HG02852 (cell line): ENCODE measurements around the gene SLC35F3.
"Not testable (repeated sequence)": the region's sequence is repeated elsewhere in the genome, so short reads cannot be mapped to it uniquely, and the experiment has no call there.

Experiments
- ATAC-seq: cut with Tn5 transposase; IDR thresholded peaks from one replicate; pipeline ENCODE4 v1.9.1; 2021; ENCODE audit warnings: mild to moderate bottlenecking, moderate library complexity; ENCODE audit not compliant: unreplicated experiment

SLC35F3 gene

DNA sequence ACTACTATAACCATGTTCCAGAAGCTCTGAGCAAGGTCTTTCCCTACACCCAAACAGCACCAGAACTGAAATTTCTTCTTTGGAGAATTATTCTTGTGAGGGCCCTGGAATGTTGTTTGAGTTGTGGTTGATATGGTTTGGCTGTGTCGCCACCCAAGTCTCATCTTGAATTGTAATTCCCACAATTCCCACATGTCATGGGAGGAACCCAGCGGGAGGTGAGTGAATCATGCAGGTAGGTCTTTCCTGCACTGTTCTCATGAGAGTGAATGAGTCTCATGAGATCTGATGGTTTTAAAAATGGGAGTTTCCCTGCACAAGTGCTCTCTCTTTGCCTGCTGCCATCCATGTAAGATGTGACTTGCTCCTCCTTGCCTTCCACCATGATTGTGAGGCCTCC, 272.4 kb downstream of the SLC35F3 start:
- ATAC-seq: not testable (repeated sequence)

DNA sequence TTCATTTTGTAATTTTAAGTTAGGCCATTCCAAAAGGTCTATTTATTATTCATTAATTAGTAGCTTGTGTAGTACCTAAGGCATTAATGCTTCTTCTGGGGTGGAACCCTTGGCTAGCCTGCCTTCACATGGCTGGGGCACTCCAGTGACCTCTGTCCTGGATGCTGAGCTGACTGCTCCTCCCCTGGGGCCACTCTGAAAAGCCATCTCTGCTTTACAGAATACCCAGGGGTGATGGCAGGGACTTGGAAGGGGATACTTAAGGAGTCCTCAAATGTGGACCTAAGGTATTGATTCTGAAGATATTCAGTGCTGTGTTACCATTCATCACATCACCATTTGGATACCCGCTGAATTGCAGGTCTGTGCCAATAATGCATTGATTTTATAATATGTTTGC, 281.0 kb downstream of the SLC35F3 start:
- ATAC-seq: no peak

DNA sequence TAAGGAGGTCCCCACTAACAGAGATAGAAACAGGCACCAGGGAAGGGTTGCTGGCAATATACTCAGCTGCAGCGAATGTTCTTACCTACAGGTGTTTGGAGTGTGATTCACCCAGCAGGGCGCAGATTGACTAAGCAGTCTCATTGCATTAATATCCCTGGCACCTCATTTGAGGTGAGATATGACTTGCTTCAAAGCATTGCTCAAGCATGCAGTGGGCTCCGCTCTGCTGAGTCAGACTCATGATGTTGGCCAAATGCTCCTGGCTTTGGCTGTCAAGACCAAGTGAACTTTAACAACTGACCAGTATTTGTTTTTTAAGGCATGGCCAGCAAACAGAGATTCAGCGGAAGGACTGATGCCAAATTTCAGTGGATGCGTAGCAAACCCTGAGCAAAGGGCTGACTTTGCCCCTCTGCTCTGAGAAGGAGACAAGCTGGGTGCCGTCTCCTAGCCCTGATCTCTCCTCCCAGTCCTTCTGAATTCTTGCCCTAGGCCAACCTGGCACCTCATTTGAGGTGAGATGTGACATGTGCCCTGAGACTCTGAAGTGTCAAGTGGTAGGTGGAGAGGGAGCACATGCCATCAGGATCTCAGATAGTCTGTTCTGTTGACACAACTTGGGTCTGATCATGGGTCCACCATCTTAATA, 281.7 kb downstream of the SLC35F3 start:
- no peak for ATAC-seq

DNA sequence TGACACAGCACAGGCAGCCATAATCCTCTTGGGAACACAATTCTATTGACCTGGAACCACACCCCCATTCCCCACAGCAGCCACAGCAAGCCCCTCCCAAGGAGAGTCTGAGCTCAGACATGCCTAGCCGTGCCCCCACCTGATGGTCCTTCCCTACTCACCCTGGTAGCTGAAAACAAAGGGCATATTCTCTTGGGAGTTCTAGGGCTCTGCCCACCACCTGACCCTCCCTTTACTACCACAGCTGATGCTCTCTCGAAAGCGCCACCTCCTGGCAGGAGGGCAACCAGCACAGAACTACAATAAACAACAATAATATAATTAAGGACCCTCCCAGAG, 283.9 kb downstream of the SLC35F3 start:
- no peak for ATAC-seq

DNA sequence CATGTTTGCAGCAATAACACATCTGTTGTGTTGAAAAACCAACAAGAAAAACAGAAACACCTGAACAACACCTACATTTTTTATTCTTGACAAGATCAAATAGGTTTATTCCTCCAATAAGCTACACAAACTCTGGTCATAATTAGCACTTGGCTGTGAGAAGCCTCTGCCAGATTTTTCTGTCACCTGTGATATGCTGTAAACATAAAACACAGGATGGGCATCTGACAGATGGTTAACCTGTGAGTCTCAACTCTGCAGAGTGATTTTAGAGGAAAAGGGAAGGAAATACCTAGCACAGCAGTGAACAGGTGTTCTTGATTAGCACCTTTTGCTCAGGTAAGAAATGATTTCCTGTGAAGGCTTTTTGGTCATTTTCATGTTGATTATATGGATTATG, 293.4 kb downstream of the SLC35F3 start:
- ATAC-seq: no peak

DNA sequence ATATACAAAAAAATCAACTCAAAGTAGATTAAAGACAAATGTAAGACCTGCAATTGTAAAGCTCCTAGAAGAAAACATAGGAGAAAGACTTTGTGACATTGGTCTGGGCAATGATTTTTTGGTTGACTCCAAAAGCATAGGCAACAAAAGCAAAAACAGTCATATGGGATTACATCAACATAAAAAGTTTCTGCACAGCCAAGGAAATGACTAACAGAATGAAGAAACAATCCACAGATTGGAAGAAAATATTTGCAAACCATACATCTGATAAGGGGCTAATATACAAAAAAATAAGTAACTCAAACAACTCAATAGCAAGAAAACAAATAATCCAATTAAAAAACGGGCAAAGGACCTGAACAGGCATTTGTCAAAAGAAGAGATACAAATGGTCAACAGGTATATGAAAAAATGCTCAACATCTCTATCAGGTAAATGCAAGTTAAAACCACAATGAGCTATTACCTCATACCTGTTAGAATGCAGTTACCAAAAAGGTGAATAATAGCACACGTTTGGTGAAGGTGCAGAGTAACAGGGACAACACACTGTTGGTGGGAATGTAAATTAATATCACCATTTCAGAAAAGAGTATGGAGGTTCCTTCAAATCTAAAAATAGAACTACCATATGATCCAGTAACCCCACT, 295.1 kb downstream of the SLC35F3 start:
- no peak for ATAC-seq

DNA sequence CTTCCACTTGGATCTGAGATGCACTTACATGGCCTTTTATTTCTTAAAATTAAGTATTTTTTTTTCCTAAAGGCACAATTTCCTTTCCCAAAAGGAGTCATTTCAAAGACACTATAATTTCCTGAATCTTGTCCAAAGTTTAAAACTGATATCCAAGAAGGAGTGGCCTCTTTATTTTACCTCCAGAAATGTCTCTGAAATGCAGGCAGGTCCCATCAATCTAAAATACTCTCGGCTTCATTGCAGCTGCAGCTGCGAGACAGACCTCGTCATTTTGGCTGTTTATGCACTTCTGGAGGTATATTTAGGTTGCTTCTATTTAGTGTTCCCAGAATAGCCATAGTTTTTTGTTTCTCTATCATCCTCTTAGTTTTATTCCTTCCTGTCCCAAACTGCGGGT, 296.1 kb downstream of the SLC35F3 start:
- no peak for ATAC-seq

DNA sequence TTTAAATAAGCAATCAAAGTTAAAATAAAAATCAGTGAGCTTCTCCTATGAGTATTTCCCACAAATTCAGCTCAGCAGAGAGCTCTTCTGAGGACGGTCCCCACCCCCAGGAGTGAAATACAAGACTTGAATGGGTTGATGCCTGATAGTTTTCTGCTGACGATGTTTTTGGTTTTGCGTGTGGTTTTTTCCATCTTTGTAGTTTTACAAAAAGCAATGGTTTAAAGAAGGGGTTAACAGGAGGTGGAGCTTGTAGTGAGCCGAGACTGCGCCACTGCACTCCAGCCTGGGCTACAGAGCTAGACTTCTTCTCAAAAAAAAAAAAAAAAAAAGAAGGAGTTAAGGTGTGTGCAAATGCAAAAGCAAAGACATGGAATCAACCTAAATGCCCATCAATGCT, 297.1 kb downstream of the SLC35F3 start:
- ATAC-seq: no peak

DNA sequence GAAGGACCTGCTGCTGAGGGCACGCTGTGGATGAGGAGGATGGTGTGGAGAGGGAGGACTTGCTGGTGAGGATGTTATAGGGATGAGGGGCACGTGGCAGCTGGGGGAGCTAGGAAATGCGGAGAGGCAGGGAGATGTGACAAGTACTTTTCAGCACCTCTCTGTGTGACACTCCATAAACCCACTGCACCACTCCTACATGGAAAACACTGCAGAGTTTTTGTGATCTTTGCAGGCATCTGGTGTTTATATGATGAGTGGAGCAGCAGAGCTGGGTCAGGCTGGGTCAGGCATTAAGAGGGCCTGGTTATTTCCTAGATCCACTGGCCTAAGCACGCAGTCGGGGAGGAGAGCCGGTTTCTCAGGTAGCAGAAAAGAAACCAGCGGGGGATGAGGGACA, 301.5 kb downstream of the SLC35F3 start:
- ATAC-seq: no peak

DNA sequence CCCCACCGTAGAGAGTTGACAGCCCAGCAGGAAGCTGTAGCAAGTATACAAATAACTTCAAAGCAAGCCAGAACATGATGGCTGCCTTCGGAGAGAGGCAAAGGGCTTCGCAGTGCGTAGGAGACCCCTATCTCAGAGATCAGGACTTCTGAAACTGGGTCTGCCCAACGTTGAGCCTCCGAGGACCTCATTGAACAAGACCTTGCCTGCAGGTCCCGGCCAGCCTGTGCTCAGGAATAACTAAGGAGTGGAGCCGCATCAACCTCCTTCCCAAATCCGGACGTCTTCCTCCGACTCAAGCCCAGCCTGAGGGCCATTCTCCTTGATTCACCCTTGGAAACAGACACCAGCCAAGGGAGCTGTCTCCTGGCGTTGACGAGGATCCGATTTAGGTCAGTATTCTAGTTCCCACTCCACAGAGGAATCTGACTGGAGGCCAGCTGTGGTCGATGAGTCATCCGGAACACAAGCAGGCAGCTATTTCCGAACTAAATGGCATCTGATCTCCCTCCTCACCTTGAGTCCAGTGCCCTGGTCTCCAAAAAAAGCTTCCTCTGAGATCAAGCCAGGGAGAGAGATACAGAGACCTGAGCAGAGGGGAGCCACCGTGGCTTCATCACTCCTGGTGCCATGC, 302.3 kb downstream of the SLC35F3 start:
- ATAC-seq: no peak

DNA sequence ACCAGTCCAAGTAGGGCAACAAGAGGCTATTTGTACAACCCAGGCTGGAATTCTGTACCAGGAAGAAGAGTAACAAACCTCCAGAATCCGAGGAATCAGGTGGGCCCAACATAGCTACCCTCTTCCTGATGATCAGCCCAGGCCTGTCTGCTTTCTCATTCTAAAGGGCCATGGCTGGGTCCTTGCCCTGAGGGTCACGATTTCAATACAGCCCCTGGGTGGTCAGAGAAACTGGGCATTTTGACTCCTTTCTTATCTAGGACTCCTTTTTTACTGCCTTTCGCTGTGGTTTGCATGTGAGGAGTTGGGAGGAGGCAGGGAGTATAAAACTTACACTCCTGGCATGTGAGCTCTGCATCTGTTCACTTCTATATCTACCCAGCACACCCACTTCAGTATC, 303.9 kb downstream of the SLC35F3 start:
- no peak for ATAC-seq

DNA sequence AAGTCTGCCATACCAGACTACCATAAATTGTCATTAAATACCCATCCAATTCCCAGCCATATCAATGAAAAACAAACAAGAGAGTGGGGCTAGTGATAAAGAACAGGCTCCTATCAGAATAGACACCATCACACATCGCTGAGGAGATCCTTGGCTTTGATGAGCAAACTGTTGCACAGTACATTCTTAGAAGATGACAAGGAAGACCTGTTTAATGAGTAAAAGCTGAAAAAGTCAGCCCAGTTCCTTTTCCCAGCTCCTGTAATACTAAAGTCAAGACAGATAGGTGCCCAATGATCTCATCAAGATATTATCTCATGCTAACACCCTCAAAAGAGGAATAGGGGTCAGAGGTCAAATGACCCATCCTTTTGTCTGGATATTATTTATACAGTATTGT, 304.3 kb downstream of the SLC35F3 start:
- no peak for ATAC-seq

DNA sequence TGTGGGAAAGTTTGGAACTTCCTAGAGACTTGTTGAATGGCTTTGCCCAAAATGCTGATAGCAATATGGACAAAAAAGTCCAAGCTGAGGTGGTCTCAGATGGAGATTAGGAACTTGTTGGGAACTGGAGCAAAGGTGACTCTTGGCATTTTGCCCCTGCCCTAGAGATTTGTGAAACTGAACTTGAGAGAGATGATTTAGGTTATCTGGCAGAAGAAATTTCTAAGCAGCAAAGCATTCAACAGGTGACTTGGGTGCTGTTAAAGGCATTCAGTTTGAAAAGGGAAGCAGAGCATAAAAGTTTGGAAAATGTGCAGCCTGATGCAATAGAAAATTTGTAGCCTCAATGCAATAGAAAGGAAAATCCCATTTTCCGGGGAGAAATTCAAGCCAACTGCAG, 306.0 kb downstream of the SLC35F3 start:
- not testable (repeated sequence) for ATAC-seq

DNA sequence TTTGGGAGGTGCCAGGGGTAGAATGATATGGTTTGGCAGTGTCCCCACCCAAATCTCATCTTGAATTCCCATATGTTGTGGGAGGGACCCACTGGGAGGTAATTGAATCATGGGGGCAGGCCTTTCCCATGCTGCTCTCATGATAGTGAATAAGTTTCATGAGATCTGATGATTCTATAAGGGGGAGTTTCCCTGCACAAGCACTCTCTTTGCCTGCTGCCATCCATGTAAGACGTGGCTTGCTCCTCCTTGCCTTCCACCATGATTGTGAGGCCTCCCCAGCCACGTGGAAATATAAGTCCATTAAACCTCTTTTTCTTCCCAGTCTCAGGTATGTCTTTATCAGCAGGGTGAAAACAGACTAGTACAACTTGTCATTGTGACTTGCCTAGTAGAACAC, 307.4 kb downstream of the SLC35F3 start:
- not testable (repeated sequence) for ATAC-seq

DNA sequence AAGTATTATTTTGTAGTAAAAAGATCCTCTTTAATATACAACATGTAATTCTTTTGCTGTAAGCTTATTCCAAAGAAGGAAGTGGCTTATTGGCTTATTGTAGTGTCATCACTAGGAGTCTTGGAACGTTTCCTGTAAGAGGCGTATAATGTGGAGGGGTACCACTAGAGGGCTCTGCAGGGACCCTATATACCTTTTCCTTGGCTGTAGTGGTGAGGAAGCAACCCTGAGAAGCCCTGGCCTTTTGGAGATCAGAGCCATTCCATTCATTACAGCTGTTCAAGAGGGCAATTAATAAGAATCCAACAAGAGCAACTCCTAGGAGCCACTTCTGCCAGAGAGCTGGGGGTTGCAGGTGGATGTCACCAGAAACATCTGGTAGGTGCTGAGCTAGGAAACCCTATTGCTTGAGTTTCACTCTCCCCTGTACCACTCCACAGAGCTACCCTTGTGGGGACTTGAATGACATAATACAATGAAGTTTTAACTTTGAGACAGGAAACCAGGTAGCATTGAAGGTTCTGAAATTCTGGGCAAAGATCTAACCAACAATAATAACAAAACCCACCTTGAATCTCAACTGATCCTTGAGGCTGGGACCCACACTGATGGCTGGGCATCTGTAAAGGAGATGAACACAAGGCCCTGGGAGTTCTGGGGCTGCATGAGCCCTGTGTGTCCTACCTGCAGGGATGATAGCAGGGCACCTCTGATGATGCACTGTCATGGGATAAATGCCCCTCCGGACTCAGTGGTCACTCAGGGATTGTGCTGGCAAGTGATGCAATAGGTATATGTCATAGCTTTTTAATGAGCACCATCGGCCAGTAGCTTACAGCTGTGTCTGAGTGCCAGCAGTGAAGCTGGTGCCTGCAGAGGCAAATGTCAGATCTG, 308.5 kb downstream of the SLC35F3 start:
- peak; percentile 39 for ATAC-seq

DNA sequence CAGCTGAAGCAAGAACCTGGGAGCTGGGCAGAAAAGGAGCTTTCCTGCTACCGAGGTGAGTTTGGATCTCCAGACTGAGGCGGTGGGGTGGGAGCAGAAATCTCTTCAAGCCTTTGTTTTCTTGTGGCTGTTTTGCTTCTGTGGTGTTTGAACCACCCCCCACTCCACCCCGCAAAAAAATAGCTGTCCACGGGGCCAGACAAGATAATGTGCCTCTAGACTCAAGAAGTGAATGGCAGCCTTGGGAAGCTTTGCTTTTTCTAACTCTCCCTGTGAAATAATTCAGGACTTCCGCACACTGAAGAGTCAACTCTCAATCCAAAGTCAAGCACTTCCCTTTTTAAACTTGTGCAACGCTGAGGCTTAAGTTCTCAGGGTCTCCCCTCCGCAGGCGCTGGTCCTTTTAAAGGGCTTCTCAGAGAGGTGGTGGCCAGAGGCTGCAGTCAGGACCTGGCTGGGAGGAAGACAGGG, 309.2 kb downstream of the SLC35F3 start:
- no peak for ATAC-seq

DNA sequence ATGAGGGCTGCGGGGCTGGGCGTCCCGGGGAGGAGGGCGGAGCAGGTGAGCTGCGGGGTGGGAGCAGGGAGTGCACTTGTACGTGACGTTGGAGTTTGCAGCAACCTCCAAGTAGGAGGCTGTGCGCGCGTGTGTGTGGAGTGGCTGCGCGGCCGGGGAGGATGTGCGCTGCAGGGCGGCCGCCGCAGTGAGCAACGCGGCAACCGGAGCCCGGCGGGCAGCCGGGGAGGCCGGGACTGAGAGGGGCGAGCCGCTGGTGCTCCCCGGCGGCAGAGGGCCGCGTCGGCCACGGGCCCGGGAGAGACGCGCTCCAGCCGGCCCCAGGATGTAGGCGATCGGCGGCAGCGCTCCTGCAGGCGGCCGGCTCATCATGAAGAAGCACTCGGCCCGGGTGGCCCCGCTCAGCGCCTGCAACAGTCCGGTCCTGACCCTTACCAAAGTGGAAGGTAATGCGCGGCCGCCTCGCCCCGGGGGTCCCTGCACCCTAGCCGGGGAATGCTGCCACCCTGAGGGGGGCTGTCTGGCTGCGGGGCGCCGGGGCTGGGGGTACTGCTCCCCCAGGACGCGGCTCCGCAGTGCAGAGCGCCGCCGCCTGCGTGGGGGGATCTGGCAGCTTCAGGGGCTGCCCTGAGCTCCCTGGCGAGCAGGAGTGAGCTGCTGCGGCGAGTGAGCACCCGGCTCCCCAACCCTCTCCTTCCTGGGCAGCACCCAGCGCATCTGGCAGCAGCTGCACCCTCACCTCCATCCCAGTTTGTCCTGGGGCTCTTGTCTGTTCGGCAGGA, 309.8 kb downstream of the SLC35F3 start:
- ATAC-seq: peak; percentile 39

DNA sequence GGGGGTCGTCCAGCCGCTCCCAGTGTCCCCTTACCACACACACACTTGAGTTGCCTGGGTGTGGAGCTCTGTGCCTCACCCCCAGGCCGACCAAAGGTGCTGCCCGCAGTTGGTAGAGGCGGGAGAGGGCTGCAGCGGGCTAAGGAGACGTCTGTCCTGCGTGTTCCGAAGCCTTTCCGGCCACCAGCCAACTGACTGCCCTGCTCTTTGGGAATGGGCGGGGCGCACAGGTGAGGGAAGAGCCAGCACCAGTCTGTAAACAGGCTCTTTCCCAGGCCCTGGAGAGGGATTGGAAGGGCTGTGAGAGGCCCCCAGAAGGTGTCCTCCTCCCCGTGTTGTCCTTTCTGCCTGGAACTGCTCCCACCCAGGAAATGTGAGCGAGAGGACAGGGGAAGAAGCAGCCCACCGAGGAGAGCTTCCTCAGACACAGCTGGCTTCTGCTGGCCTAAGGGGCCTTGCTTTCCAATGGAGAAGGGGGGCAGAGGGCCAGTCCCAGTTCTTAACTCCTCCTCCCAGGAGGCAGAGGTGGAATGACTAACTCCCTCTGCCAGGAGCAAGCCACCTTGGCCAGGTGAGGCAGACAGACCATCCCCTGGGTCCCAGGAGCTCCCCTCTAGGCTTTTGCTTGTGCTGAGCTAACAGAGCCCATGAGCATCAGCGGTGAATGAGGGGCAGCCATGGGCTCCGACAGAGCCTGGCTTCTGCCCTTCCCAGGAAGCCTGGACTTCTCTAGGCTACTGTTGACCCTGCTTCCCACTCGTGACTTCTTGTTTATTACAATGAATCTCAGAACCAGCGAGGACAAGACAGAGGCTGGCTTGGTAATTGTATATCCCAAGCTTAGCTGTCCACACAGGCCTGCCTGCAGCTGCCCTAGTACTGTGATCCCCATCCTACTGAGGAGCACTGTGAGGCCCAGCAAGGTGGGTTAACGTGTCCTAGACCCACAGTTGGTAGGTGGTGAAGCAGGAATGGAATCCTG, 310.7 kb downstream of the SLC35F3 start:
- no peak for ATAC-seq

DNA sequence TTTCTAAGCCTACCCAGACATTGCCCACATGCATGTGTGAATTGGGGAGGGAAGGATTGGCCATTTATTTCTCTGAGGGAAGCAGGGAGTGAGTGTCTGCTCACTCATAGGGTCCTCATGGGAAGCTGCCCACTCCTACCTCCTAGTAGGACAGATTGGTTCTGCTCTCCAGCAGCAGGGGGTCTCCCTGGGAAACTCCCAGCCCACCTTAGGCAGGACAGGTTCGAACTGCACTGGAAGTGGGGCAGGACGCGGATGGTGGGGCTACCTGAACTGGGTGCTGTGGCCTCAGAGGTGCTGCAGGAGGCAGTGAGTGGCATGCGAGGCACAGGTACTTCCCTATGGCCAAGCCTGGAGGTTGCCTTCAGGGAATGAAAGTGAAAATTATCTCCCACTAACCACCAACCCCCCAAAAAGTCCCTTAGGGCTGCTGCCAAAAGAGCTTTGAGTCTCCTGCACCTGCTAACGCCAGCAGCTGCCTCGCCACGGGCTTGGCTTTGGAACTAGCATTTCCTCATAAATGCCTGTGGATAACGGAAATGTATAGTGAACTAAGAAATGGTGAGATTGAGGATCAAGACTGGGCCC, 311.7 kb downstream of the SLC35F3 start:
- peak; percentile 53 for ATAC-seq
